Common myeloid progenitor, CD34-positive (primary cell): ENCODE results near the gene KRTAP4-6. TPM values are rescaled to one million over a fixed set of nuclear protein-coding genes. Genes with fewer than 3 reads are reported as not detected.
"Not testable (repeated sequence)": the region's sequence is repeated elsewhere in the genome, so short reads cannot be mapped to it uniquely, and the experiment has no call there.

Experiments
- CTCF ChIA-PET: fragments of 350-600 bp; sonication (Branson Sonifier 250); formaldehyde crosslinking; loops from one replicate; lab custom pipeline; 2021; ENCODE audit warnings: antibody characterized with exemption; lab: Charles Lee
- POLR2A ChIA-PET: fragments of 350-600 bp; sonication (Branson Sonifier 250); formaldehyde crosslinking; loops from one replicate; lab custom pipeline; 2021; ENCODE audit warnings: antibody characterized with exemption; lab: Charles Lee
- DNase-seq, 3 donors: peaks; one replicate each; pipeline versions ENCODE4 v3.0.0 to v3.0.0-alpha.2; 2013
- H3K27ac ChIP-seq, 2 experiments: 1 replicate in 1 of 2; 2 replicates in 1 of 2; pipeline ENCODE4 v1.7.0; 2013; ENCODE audit warnings: inconsistent platforms in 2 of 2, low read length in 2 of 2, mild to moderate bottlenecking in 2 of 2, low read depth in 1 of 2, moderate library complexity in 1 of 2; ENCODE audit not compliant: severe bottlenecking in 2 of 2, insufficient read depth in 1 of 2, poor library complexity in 1 of 2
- H3K27me3 ChIP-seq, 5 experiments: replicated peaks in 2 of 5; 1 replicate in 3 of 5; 2 replicates in 2 of 5; pipeline versions ENCODE4 v1.6.1 to v1.7.0; 2013; ENCODE audit warnings: low read length in 4 of 5, mild to moderate bottlenecking in 2 of 5, moderate library complexity in 2 of 5, inconsistent platforms in 1 of 5; ENCODE audit not compliant: insufficient read depth in 5 of 5, control insufficient read depth in 4 of 5
- H3K36me3 ChIP-seq, 4 experiments: 1 replicate in 2 of 4; 2 replicates in 2 of 4; pipeline versions ENCODE4 v1.6.1 to v1.7.0; 2013; ENCODE audit warnings: low read length in 3 of 4, control low read depth in 1 of 4, mild to moderate bottlenecking in 1 of 4; ENCODE audit not compliant: control insufficient read depth in 4 of 4, insufficient read depth in 4 of 4
- H3K4me1 ChIP-seq, 4 experiments: 1 replicate in 3 of 4; 2 replicates in 1 of 4; pipeline versions ENCODE4 v1.6.1 to v1.7.1; 2013; ENCODE audit warnings: low read length in 3 of 4, mild to moderate bottlenecking in 3 of 4, control low read depth in 1 of 4, inconsistent platforms in 1 of 4, moderate library complexity in 1 of 4; ENCODE audit not compliant: control insufficient read depth in 4 of 4, insufficient read depth in 4 of 4; ENCODE audit errors: control extremely low read depth in 1 of 4
- H3K4me3 ChIP-seq, 7 experiments: 1 replicate in 4 of 7; 2 replicates in 3 of 7; pipeline versions ENCODE4 v1.5.1 to v1.7.0; 2013; ENCODE audit warnings: mild to moderate bottlenecking in 7 of 7, low read length in 6 of 7, moderate library complexity in 6 of 7, inconsistent platforms in 2 of 7, low read depth in 2 of 7, control low read depth in 1 of 7; ENCODE audit not compliant: insufficient read depth in 4 of 7, control insufficient read depth in 1 of 7; ENCODE audit errors: extremely low read depth in 1 of 7
- H3K9me3 ChIP-seq, 5 experiments: 1 replicate in 4 of 5; 2 replicates in 1 of 5; pipeline versions ENCODE4 v1.6.1 to v1.7.1; 2013; ENCODE audit warnings: low read length in 4 of 5, mild to moderate bottlenecking in 2 of 5, inconsistent platforms in 1 of 5, low read depth in 1 of 5, moderate library complexity in 1 of 5; ENCODE audit not compliant: control insufficient read depth in 4 of 5, insufficient read depth in 2 of 5; ENCODE audit errors: control extremely low read depth in 1 of 5
- WGBS: methylation state at CpG from one replicate; pipeline ENCODE4 v1.1.5; 2013; ENCODE audit not compliant: insufficient coverage; 5-methylcytosine and 5-hydroxymethylcytosine counted together
- polyA plus RNA-seq: library from polyadenylated mRNA; unstranded; fragments of 120-200 nt; gene quantifications from one replicate; pipeline ENCODE4 v1.2.1, GENCODE V29; 2013

KRTAP4-6 gene
- polyA plus RNA-seq: not detected

GRCh38 chr17:41140360-41141131 is at the start of gene KRTAP4-6:
TSS of gene KRTAP4-6 (minus strand) at chr17:41140544. CDS start at chr17:41140487, 57 bp downstream.
- no peak within 1 kb of the TSS for H3K27ac ChIP-seq
- WGBS: 100% methylated on average over 4 of the region's 6 CpGs
- POLR2A ChIA-PET: interaction anchor here (0.6 kb wide), 1 partner anchor 163 kb away, joined by 4 read pairs; no protein-coding TSS in a partner anchor

GRCh38 chr17:41189837-41190318 is 49.5 kb upstream of the KRTAP4-6 start, which contains the start of gene KRTAP9-1:
TSS of gene KRTAP9-1 (plus strand) at chr17:41189887. CDS start at chr17:41189887, 0 bp downstream.
- H3K27ac ChIP-seq, H3K9me3 ChIP-seq, POLR2A ChIA-PET, CTCF ChIA-PET, H3K36me3 ChIP-seq, H3K4me1 ChIP-seq, DNase-seq, H3K4me3 ChIP-seq, H3K27me3 ChIP-seq: not testable (repeated sequence)
- 89% methylated on average over 1 of the region's 1 CpG for WGBS

More at GRCh38 chr17:41140360-41141131, at the start of gene KRTAP4-6:
- Histone ChIP-seq H3K36me3 (no peaks in the 10 kb centered on the region), H3K27me3 (no peaks in the 10 kb centered on the region), H3K4me1 (no peaks in the 10 kb centered on the region), H3K4me3 (no peak within 1 kb of the TSS), H3K9me3 (peaks cover 4 to 41% (median 11%) of the 10 kb centered on the region in 5 experiments)
- CTCF ChIA-PET: interaction anchor here (0.9 kb wide), 1 partner anchor 10 kb away, joined by 3 read pairs; no protein-coding TSS in a partner anchor
- peak in 1 of 3 donors; percentile 20 for DNase-seq

- ChIA-PET CTCF (no interaction called here), POLR2A (no interaction called here)
- Histone ChIP-seq H3K27ac (no peak overlapping the region), H3K36me3 (no peaks in the 10 kb centered on the region), H3K9me3 (no peaks in the 10 kb centered on the region), H3K4me1 (no peaks in the 10 kb centered on the region), H3K4me3 (no peak overlapping the region), H3K27me3 (peaks cover 0 to 4% (median 2%) of the 10 kb centered on the region in 5 experiments)
- 100% methylated on average over 2 of the region's 2 CpGs for WGBS
- no peak for DNase-seq
Observed at GRCh38 chr17:41186872-41187271, 46.5 kb upstream of the KRTAP4-6 start.

GRCh38 chr17:41185001-41185400 is 44.7 kb upstream of the KRTAP4-6 start:
- Histone ChIP-seq H3K36me3 (no peaks in the 10 kb centered on the region), H3K27me3 (peaks cover 0 to 2% (median 0%) of the 10 kb centered on the region in 5 experiments), H3K9me3 (no peaks in the 10 kb centered on the region), H3K4me3 (no peak overlapping the region), H3K27ac (no peak overlapping the region), H3K4me1 (no peaks in the 10 kb centered on the region)
- no peak for DNase-seq
- ChIA-PET POLR2A (no interaction called here), CTCF (interaction anchor here (1.4 kb wide), 1 partner anchor 15 kb away, joined by 3 read pairs; no protein-coding TSS in a partner anchor)
- no CpG with 5 or more reads among the region's 1 CpG for WGBS

- ChIA-PET POLR2A (no interaction called here), CTCF (interaction anchor here (1.4 kb wide), 1 partner anchor 15 kb away, joined by 3 read pairs; no protein-coding TSS in a partner anchor)
- Histone ChIP-seq H3K27me3 (peaks cover 0 to 2% (median 0%) of the 10 kb centered on the region in 5 experiments), H3K4me3 (no peak within 1 kb of the TSS), H3K9me3 (no peaks in the 10 kb centered on the region), H3K27ac (no peak within 1 kb of the TSS), H3K4me1 (no peaks in the 10 kb centered on the region), H3K36me3 (no peaks in the 10 kb centered on the region)
- no peak for DNase-seq
- 96% methylated on average over 7 of the region's 9 CpGs for WGBS
Observed at GRCh38 chr17:41184480-41184961, 44.2 kb upstream of the KRTAP4-6 start, which contains the start of gene KRTAP4-1. TSS of gene KRTAP4-1 (minus strand) at chr17:41184911. CDS start at chr17:41184854, 57 bp downstream.

GRCh38 chr17:41178843-41179616 is 38.7 kb upstream of the KRTAP4-6 start:
- CTCF ChIA-PET: no interaction called here
- H3K27me3 ChIP-seq: no peaks in the 10 kb centered on the region
- H3K4me3 ChIP-seq: no peak overlapping the region
- no peak for DNase-seq
- no peaks in the 10 kb centered on the region for H3K36me3 ChIP-seq
- H3K4me1 ChIP-seq: peaks cover 0 to 3% (median 0%) of the 10 kb centered on the region in 4 experiments
- H3K27ac ChIP-seq: no peak overlapping the region
- POLR2A ChIA-PET: no interaction called here
- no peaks in the 10 kb centered on the region for H3K9me3 ChIP-seq
- WGBS: 100% methylated on average over 1 of the region's 1 CpG
